ENCODE measurements around the gene HOXB9.

DNA sequence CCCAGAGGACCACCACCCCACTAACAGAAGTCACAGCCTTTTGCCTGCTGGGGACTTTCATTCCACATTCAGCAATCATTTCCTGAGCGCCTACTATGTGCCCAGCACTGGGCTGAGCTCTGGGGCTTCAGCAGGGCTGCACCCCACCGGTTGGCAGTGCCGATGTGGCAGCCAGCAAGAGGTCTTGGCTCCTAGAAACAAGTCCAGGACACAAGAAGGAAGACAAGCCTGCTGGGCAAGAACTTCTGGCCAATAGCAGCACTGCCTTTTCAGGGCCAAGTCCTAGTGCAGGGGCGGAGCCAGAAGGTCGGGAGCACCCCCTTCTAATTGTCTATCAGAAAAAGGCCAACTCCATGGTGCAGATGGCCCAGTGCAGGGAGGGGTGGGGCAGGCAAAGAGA lies 13.0 kb upstream of the HOXB9 start:
- no peak for TF ChIP-seq NR3C1 (CRISPR knock-in tag; IDR thresholded peaks at IDR 0.05)
- no peak for TF ChIP-seq NRL (CRISPR knock-in tag; IDR thresholded peaks at IDR 0.05; ENCODE audit: borderline replicate concordance)
- TF ChIP-seq JUN (CRISPR knock-in tag; IDR thresholded peaks at IDR 0.05), result no peak
- TF ChIP-seq, protein P1, sequence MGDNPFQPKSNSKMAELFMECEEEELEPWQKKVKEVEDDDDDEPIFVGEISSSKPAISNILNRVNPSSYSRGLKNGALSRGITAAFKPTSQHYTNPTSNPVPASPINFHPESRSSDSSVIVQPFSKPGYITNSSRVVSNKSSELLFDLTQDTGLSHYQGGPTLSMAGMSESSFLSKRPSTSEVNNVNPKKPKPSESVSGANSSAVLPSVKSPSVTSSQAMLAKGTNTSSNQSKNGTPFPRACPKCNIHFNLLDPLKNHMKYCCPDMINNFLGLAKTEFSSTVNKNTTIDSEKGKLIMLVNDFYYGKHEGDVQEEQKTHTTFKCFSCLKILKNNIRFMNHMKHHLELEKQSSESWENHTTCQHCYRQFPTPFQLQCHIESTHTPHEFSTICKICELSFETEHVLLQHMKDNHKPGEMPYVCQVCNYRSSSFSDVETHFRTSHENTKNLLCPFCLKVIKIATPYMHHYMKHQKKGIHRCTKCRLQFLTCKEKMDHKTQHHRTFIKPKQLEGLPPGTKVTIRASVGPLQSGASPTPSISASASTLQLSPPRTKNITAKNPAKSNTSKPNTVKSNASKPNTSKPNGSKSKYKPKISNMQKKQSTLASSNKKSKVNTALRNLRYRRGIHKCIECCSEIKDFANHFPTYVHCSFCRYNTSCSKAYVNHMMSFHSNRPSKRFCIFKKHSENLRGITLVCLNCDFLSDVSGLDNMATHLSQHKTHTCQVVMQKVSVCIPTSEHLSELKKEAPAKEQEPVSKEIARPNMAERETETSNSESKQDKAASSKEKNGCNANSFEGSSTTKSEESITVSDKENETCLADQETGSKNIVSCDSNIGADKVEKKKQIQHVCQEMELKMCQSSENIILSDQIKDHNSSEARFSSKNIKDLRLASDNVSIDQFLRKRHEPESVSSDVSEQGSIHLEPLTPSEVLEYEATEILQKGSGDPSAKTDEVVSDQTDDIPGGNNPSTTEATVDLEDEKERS (CRISPR knock-in tag; IDR thresholded peaks at IDR 0.05), result no peak
- no peak for TF ChIP-seq BHLHE40 (IDR thresholded peaks at IDR 0.05; ENCODE audit: low read length)
- TF ChIP-seq CHD2 (IDR thresholded peaks at IDR 0.05; ENCODE audit: low read depth, low read length), result no peak
- TF ChIP-seq NFYC (CRISPR knock-in tag; IDR thresholded peaks at IDR 0.05), result no peak
- TF ChIP-seq, protein P2, sequence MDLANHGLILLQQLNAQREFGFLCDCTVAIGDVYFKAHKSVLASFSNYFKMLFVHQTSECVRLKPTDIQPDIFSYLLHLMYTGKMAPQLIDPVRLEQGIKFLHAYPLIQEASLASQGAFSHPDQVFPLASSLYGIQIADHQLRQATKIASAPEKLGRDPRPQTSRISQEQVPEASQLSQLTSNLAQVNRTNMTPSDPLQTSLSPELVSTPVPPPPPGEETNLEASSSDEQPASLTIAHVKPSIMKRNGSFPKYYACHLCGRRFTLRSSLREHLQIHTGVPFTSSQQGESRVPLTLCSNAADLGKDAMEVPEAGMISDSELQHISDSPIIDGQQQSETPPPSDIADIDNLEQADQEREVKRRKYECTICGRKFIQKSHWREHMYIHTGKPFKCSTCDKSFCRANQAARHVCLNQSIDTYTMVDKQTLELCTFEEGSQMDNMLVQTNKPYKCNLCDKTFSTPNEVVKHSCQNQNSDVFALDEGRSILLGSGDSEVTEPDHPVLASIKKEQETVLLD (CRISPR knock-in tag; IDR thresholded peaks at IDR 0.05; ENCODE audit: low read depth), result no peak

All from HepG2 (cell line).